CD4-positive, alpha-beta memory T cell (primary cell): ENCODE measurements around the gene IPO9. TPM values are rescaled to one million over a fixed set of nuclear protein-coding genes. Genes with fewer than 3 reads are reported as not detected.

Experiments used
- CTCF ChIA-PET: fragments of 350-600 bp; sonication (Branson Sonifier 250); formaldehyde crosslinking; loops from one replicate; lab custom pipeline; 2021; ENCODE audit warnings: inconsistent platforms; ENCODE audit not compliant: partially characterized antibody; lab: Charles Lee
- POLR2A ChIA-PET: fragments of 350-600 bp; sonication (Branson Sonifier 250); formaldehyde crosslinking; loops from one replicate; lab custom pipeline; 2021; ENCODE audit not compliant: partially characterized antibody; lab: Charles Lee
- DNase-seq, 5 donors: peaks; one replicate each; pipeline versions ENCODE4 v3.0.0 to v3.0.0-alpha.2; 2020 to 2022; ENCODE audit warnings: mixed read lengths in 1 of 5
- H3K27ac ChIP-seq: one replicate; pipeline ENCODE4 v1.7.0; 2013; ENCODE audit warnings: low read depth, low read length
- H3K27me3 ChIP-seq: 2 replicates; pipeline ENCODE4 v1.7.0; 2013; ENCODE audit warnings: mild to moderate bottlenecking, low read length, moderate library complexity; ENCODE audit not compliant: insufficient read depth
- H3K36me3 ChIP-seq: 2 replicates; pipeline ENCODE4 v1.7.0; 2013; ENCODE audit warnings: mild to moderate bottlenecking, low read length, moderate library complexity; ENCODE audit not compliant: insufficient read depth
- H3K4me1 ChIP-seq: 2 replicates; pipeline ENCODE4 v1.7.0; 2013; ENCODE audit warnings: mild to moderate bottlenecking, low read length, moderate library complexity; ENCODE audit not compliant: insufficient read depth
- H3K4me3 ChIP-seq, 2 donors: one replicate each; pipeline ENCODE4 v1.7.0; 2013; ENCODE audit warnings: low read length in 2 of 2, mild to moderate bottlenecking in 1 of 2
- H3K9me3 ChIP-seq, 2 donors: one replicate each; pipeline ENCODE4 v1.7.0; 2013; ENCODE audit warnings: low read length in 2 of 2, control low read depth in 1 of 2; ENCODE audit not compliant: control insufficient read depth in 1 of 2
- H3K27ac Mint-ChIP-seq, 7 donors: one replicate each; pipeline ENCODE4 v1.8.0; 2020 to 2021; ENCODE audit warnings: mixed read lengths in 7 of 7, mild to moderate bottlenecking in 6 of 7, inconsistent platforms in 3 of 7, moderate library complexity in 3 of 7
- H3K27me3 Mint-ChIP-seq, 2 donors: one replicate each; pipeline ENCODE4 v1.8.0; 2020 to 2021; ENCODE audit warnings: mixed read lengths in 2 of 2
- H3K36me3 Mint-ChIP-seq, 2 donors: one replicate each; pipeline ENCODE4 v1.8.0; 2020 to 2021; ENCODE audit warnings: mixed read lengths in 2 of 2, inconsistent platforms in 1 of 2, mild to moderate bottlenecking in 1 of 2
- H3K4me1 Mint-ChIP-seq, 4 donors: one replicate each; pipeline ENCODE4 v1.8.0; 2020 to 2021; ENCODE audit warnings: mixed read lengths in 4 of 4, mild to moderate bottlenecking in 1 of 4
- H3K4me3 Mint-ChIP-seq, 8 donors: one replicate each; pipeline ENCODE4 v1.8.0; 2020 to 2021; ENCODE audit warnings: mixed read lengths in 8 of 8, mild to moderate bottlenecking in 7 of 8, moderate library complexity in 6 of 8, inconsistent platforms in 3 of 8
- H3K9me3 Mint-ChIP-seq, 8 donors: one replicate each; pipeline ENCODE4 v1.8.0; 2020 to 2021; ENCODE audit warnings: mixed read lengths in 8 of 8, mild to moderate bottlenecking in 5 of 8, inconsistent platforms in 3 of 8, moderate library complexity in 1 of 8
- intact Hi-C: fragments of 100-400 bp; cut with micrococcal nuclease; formaldehyde crosslinking; loops from one replicate; pipeline ENCODE4 v1.15.1; 2023
- polyA plus RNA-seq, 2 donors: library from polyadenylated mRNA; unstranded; fragments of 300-500 nt; fragmentation: Illumina TruSeq; gene quantifications; one replicate each; pipeline ENCODE4 v1.2.3, GENCODE V29; 2021
- total RNA-seq, 2 experiments: library from RNA; stranded (reverse); gene quantifications; one replicate each; pipeline ENCODE4 v1.2.3, GENCODE V29; 2021

Gene IPO9
- total and polyA plus RNA-seq, 4 experiments from 2014 or later, result 13.1 to 42.7 (median 30.7) TPM

DNA sequence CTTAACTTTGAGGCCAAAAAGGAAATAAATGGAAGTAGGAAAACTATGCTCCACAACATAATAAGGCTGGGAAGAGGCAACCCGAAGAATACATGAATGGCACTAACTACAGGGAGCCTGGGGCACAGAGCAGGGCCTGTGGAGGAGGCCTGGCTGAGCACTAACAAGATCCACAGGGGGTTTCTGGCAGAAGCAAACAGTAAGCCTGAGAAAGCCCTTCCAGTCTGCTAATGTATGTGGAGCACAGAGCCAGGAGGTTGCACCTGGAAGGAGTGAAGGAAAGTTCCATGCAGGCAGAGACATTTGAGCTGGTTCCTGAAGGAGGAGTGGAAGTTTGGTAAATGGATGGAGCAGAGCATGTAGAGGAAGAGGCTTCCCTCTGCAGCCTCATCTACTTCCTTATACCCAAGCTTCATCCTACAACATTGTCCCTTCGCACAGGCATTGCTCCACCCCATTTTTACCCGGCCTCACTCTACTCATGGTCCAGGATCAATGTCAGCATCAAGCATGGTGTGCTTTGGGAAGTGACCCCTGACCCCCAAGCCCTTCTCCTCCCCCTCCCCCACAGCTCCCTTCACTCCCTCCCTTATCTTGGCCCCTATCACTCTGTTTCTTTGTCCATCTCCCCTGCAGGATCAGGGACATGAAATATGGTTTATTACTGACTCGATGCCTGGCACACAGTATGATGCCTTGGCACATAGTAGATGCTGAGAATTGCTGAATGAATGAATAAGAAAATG, 83.0 kb downstream of the IPO9 start:
- Mint-ChIP-seq H3K4me3 (no peak overlapping the region), H3K4me1 (peaks cover 0 to 7% (median 1%) of the 10 kb centered on the region in 4 donors), H3K9me3 (peaks cover 0 to 2% (median 0%) of the 10 kb centered on the region in 8 donors), H3K36me3 (no peaks in the 10 kb centered on the region), H3K27ac (no peak overlapping the region), H3K27me3 (peaks cover 15 to 23% of the 10 kb centered on the region in 2 donors)
- POLR2A ChIA-PET, result no interaction called here
- intact Hi-C loops, result no loop called here
- Histone ChIP-seq H3K4me3 (no peak overlapping the region), H3K27me3 (no peaks in the 10 kb centered on the region), H3K9me3 (no peaks in the 10 kb centered on the region), H3K4me1 (no peaks in the 10 kb centered on the region), H3K36me3 (no peaks in the 10 kb centered on the region), H3K27ac (no peak overlapping the region)
- CTCF ChIA-PET, result interaction anchor here (1.1 to 1.9 kb wide), 2 partner anchors 16 to 34 kb away, joined by 3 to 4 read pairs; no protein-coding TSS in a partner anchor
- DNase-seq, result no peak

DNA sequence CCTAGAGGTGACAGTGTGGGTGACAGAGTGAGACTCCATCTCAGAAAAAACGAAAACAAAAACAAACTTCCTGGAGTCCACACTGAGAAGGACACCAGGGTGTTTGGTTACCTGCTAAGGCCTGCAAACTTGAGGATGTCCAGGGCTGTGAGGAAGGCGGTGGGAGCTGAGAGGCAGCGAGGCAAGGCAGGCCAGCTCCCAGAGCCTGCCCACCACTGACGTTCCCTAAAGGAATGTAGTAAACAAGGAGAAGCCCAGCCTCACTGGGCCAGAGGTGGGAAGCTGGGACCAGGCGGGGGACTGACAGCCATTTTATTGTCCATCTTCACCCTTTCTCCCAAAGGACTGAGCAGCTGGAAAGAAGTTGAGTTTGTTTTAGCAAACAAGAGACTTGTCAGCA, 83.9 kb downstream of the IPO9 start:
- Histone ChIP-seq H3K4me1 (no peaks in the 10 kb centered on the region), H3K9me3 (no peaks in the 10 kb centered on the region), H3K27ac (no peak overlapping the region), H3K27me3 (no peaks in the 10 kb centered on the region), H3K4me3 (no peak overlapping the region), H3K36me3 (no peaks in the 10 kb centered on the region)
- Mint-ChIP-seq H3K4me1 (peaks cover 0 to 7% (median 1%) of the 10 kb centered on the region in 4 donors), H3K27ac (no peak overlapping the region), H3K9me3 (peaks cover 0 to 2% (median 0%) of the 10 kb centered on the region in 8 donors), H3K27me3 (peaks cover 15 to 23% of the 10 kb centered on the region in 2 donors), H3K4me3 (no peak overlapping the region), H3K36me3 (no peaks in the 10 kb centered on the region)
- ChIA-PET POLR2A (no interaction called here), CTCF (interaction anchor here (1.1 to 1.9 kb wide), 2 partner anchors 17 to 35 kb away, joined by 3 to 4 read pairs; no protein-coding TSS in a partner anchor)
- no peak for DNase-seq
- intact Hi-C loops, result no loop called here

DNA sequence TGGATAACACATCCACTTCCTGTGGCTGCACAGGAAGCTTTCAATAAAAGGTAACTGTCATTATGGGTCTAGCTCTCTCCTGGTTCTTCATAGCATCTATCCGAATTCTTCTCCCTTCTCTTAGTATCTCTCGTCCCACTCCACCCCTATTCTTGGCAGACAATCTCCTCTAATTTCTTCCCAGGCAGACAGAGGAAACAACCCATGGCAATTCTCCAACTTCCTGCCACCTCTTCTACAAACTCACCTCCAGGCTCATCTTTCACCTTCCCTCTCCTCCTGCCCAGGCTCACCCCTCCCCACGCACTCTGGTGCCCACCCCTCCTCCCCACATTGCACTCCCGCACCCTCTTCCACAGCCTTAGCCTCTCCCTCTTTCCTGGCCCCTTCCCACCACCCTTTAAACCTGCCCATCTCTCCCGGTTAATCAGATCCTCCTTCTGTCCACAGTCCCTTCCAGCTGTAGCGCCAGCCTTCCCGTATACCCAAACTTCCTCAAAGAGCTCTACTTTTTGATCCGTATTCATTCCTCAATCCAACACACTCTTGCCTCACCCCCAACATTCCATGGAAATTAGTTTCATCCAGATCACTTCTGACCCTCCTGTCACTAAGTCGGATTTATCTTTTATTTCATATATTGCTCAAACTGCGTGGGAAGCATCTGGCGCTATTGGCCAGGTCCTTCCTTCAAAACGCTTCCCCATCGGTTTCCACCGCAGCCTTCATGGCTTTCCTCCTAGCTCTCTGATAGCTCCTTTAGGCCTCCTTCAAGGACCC, 85.7 kb downstream of the IPO9 start:
- Histone ChIP-seq H3K27ac (no peak overlapping the region), H3K9me3 (no peaks in the 10 kb centered on the region), H3K4me3 (no peak overlapping the region), H3K36me3 (no peaks in the 10 kb centered on the region), H3K27me3 (no peaks in the 10 kb centered on the region), H3K4me1 (no peaks in the 10 kb centered on the region)
- H3K4me3 Mint-ChIP-seq, result no peak overlapping the region
- peaks cover 0 to 7% (median 1%) of the 10 kb centered on the region in 4 donors for H3K4me1 Mint-ChIP-seq
- ChIA-PET CTCF (interaction anchor here (1.2 kb wide), 1 partner anchor 18 kb away, joined by 3 read pairs; no protein-coding TSS in a partner anchor), POLR2A (no interaction called here)
- intact Hi-C loops, result no loop called here
- H3K9me3 Mint-ChIP-seq, result peaks cover 0 to 2% (median 0%) of the 10 kb centered on the region in 8 donors
- no peaks in the 10 kb centered on the region for H3K36me3 Mint-ChIP-seq
- DNase-seq, result no peak
- peaks cover 18 to 34% of the 10 kb centered on the region in 2 donors for H3K27me3 Mint-ChIP-seq
- H3K27ac Mint-ChIP-seq, result no peak overlapping the region

DNA sequence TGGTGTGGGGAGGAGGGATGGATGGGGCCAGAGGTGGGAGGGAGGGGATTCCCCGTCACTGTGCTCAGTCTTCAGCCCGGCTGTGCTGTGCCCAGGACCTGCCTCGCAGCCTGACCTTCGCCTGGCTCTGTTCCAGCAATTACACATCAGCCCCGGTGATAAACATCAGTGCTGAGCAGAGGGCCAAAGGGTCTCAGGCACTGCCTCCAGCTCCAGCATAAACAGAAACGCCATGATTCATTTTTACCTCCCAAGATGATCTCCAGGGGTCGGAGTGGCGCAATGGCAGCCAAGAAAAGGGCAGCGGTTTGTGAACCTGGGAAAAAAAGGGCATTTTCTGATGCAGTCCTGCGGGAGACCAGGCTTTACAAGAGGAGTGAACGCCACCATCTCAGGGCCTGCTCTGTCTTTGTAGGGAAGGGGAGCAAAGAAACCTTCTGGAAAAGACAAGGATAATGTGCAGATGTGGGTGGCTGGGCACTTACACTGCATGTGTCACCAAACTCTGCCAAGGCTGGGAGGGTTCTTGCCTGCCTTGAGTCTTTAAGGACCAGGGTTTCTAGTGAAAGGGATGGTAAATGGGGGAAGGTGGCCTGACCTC, 87.8 kb downstream of the IPO9 start:
- Histone ChIP-seq H3K27me3 (no peaks in the 10 kb centered on the region), H3K36me3 (no peaks in the 10 kb centered on the region), H3K27ac (no peak overlapping the region), H3K4me3 (no peak overlapping the region), H3K4me1 (no peaks in the 10 kb centered on the region), H3K9me3 (no peaks in the 10 kb centered on the region)
- intact Hi-C loops, result no loop called here
- Mint-ChIP-seq H3K27ac (no peak overlapping the region), H3K27me3 (peaks cover 15 to 31% of the 10 kb centered on the region in 2 donors), H3K4me1 (peaks cover 0 to 7% (median under 1%) of the 10 kb centered on the region in 4 donors), H3K9me3 (peaks cover 0 to 2% (median 0%) of the 10 kb centered on the region in 8 donors), H3K4me3 (no peak overlapping the region), H3K36me3 (no peaks in the 10 kb centered on the region)
- ChIA-PET POLR2A (no interaction called here), CTCF (interaction anchor here (0.7 to 1.7 kb wide), 2 partner anchors 21 to 344 kb away, joined by 3 to 6 read pairs; no protein-coding TSS in a partner anchor)
- no peak for DNase-seq

DNA sequence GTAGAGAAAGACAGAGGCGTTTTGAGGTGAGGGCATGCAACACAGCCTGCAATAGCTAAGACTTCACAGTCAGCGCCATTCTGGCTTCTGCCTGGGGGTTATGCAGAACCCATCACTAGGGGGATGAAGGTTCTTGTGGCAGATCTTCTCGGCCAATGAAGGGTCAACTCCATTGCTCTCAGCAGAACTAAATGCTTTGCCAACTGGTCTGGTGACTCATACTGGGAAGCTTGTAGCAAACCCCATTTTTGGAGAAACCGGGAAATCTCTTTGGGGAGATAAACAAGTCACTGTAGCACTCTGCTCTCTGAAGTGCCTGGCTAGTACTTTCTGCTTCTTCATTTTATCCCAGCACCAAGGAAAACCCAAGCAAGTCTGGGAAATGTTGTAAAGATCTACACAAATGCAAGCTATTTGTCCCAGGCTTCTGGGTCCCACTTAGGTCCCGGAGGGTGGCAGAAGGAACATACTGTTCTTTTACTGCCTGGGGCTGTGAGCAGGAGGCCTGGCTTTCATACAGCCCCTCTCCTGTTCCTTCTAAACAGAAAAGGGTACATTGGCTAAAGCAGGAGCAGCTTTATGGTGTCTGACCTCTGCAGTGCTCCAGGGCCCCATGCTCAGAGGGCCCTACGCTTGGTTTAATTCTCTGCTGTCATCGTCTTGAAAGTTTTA, 88.5 kb downstream of the IPO9 start:
- H3K36me3 Mint-ChIP-seq, result no peaks in the 10 kb centered on the region
- ChIA-PET CTCF (interaction anchor here (1.7 kb wide), 1 partner anchor 22 kb away, joined by 6 read pairs; no protein-coding TSS in a partner anchor), POLR2A (no interaction called here)
- H3K4me3 ChIP-seq, result no peak overlapping the region
- H3K36me3 ChIP-seq, result no peaks in the 10 kb centered on the region
- no peaks in the 10 kb centered on the region for H3K4me1 ChIP-seq
- H3K27me3 ChIP-seq, result no peaks in the 10 kb centered on the region
- no peak overlapping the region for H3K27ac ChIP-seq
- H3K27ac Mint-ChIP-seq, result no peak overlapping the region
- intact Hi-C loops, result no loop called here
- H3K27me3 Mint-ChIP-seq, result peaks cover 13 to 31% of the 10 kb centered on the region in 2 donors
- H3K9me3 Mint-ChIP-seq, result peaks cover 0 to 2% (median 0%) of the 10 kb centered on the region in 8 donors
- DNase-seq, result no peak
- H3K4me3 Mint-ChIP-seq, result no peak overlapping the region
- no peaks in the 10 kb centered on the region for H3K9me3 ChIP-seq
- peaks cover 0 to 7% (median under 1%) of the 10 kb centered on the region in 4 donors for H3K4me1 Mint-ChIP-seq

- intact Hi-C loops, result no loop called here
- H3K4me3 ChIP-seq, result no peak overlapping the region
- no peak overlapping the region for H3K27ac Mint-ChIP-seq
- no peaks in the 10 kb centered on the region for H3K9me3 ChIP-seq
- no peak overlapping the region for H3K4me3 Mint-ChIP-seq
- CTCF ChIA-PET, result interaction anchor here (1.7 kb wide), 1 partner anchor 22 kb away, joined by 6 read pairs; no protein-coding TSS in a partner anchor
- H3K36me3 Mint-ChIP-seq, result no peaks in the 10 kb centered on the region
- H3K36me3 ChIP-seq, result no peaks in the 10 kb centered on the region
- no peak for DNase-seq
- H3K27ac ChIP-seq, result no peak overlapping the region
- no peaks in the 10 kb centered on the region for H3K4me1 ChIP-seq
- peaks cover 0 to 2% (median 0%) of the 10 kb centered on the region in 8 donors for H3K9me3 Mint-ChIP-seq
- H3K27me3 ChIP-seq, result no peaks in the 10 kb centered on the region
- POLR2A ChIA-PET, result no interaction called here
- H3K27me3 Mint-ChIP-seq, result peaks cover 13 to 31% of the 10 kb centered on the region in 2 donors
- peaks cover 0 to 7% (median under 1%) of the 10 kb centered on the region in 4 donors for H3K4me1 Mint-ChIP-seq
Observed at GRCh38 chr1:201918343-201918742, 89.4 kb downstream of the IPO9 start.
